ENCODE measurements around the gene PTPRD. TPM values are rescaled to one million over a fixed set of nuclear protein-coding genes. Genes with fewer than 3 reads are reported as not detected.
A peak's percentile ranks its signal among the peaks of the same experiment; 100 is the strongest.
"Not testable (repeated sequence)": the region's sequence is repeated elsewhere in the genome, so short reads cannot be mapped to it uniquely, and the experiment has no call there.

Gene PTPRD
- total RNA-seq, 1 donor from 2014 or later, result 139 TPM

GRCh38 chr9:9437641-9438040 lies 1175.2 kb downstream of the PTPRD start:
- Mint-ChIP-seq H3K4me1 (peaks cover 13% of the 10 kb centered on the region), H3K9me3 (peaks cover 11% of the 10 kb centered on the region), H3K27ac (ENCODE audit: unreplicated experiment) (peak overlapping the region; percentile 65), H3K36me3 (ENCODE audit: low read depth) (no peaks in the 10 kb centered on the region), H3K27me3 (ENCODE audit: low read depth) (no peaks in the 10 kb centered on the region), H3K4me3 (no peak overlapping the region)
- no peak for DNase-seq (ENCODE audit: low read depth, low spot score)
- TF ChIP-seq CTCF (conservative IDR thresholded peaks at IDR 0.05), result no peak

GRCh38 chr9:9426454-9426853 lies 1186.3 kb downstream of the PTPRD start:
- not testable (repeated sequence) for H3K36me3 Mint-ChIP-seq (ENCODE audit: low read depth); H3K9me3 Mint-ChIP-seq; DNase-seq (ENCODE audit: low read depth, low spot score); H3K4me1 Mint-ChIP-seq; H3K27ac Mint-ChIP-seq (ENCODE audit: unreplicated experiment); H3K27me3 Mint-ChIP-seq (ENCODE audit: low read depth); H3K4me3 Mint-ChIP-seq

- H3K4me3 Mint-ChIP-seq, result no peak overlapping the region
- no peak for TF ChIP-seq CTCF (conservative IDR thresholded peaks at IDR 0.05)
- peak overlapping the region; percentile 44 for H3K27ac Mint-ChIP-seq (ENCODE audit: unreplicated experiment)
- H3K4me1 Mint-ChIP-seq, result no peaks in the 10 kb centered on the region
- H3K9me3 Mint-ChIP-seq, result no peaks in the 10 kb centered on the region
- H3K36me3 Mint-ChIP-seq (ENCODE audit: low read depth), result no peaks in the 10 kb centered on the region
- DNase-seq (ENCODE audit: low read depth, low spot score), result no peak
- no peaks in the 10 kb centered on the region for H3K27me3 Mint-ChIP-seq (ENCODE audit: low read depth)
These were observed 1200.6 kb downstream of the PTPRD start for GRCh38 chr9:9412241-9412640.

GRCh38 chr9:9410736-9411135 lies 1202.1 kb downstream of the PTPRD start:
- Mint-ChIP-seq H3K36me3 (ENCODE audit: low read depth) (no peaks in the 10 kb centered on the region), H3K4me3 (no peak overlapping the region), H3K27ac (ENCODE audit: unreplicated experiment) (no peak overlapping the region), H3K4me1 (no peaks in the 10 kb centered on the region), H3K27me3 (ENCODE audit: low read depth) (no peaks in the 10 kb centered on the region), H3K9me3 (no peaks in the 10 kb centered on the region)
- no peak for TF ChIP-seq CTCF (conservative IDR thresholded peaks at IDR 0.05)
- DNase-seq (ENCODE audit: low read depth, low spot score), result no peak

- H3K9me3 Mint-ChIP-seq, result no peaks in the 10 kb centered on the region
- H3K27ac Mint-ChIP-seq (ENCODE audit: unreplicated experiment), result no peak overlapping the region
- no peak overlapping the region for H3K4me3 Mint-ChIP-seq
- H3K27me3 Mint-ChIP-seq (ENCODE audit: low read depth), result no peaks in the 10 kb centered on the region
- peaks cover 6% of the 10 kb centered on the region for H3K4me1 Mint-ChIP-seq
- no peak for DNase-seq (ENCODE audit: low read depth, low spot score)
- H3K36me3 Mint-ChIP-seq (ENCODE audit: low read depth), result no peaks in the 10 kb centered on the region
- TF ChIP-seq CTCF (conservative IDR thresholded peaks at IDR 0.05), result no peak
These were observed 1212.8 kb downstream of the PTPRD start for GRCh38 chr9:9399982-9400381.

- peaks cover 6% of the 10 kb centered on the region for H3K4me1 Mint-ChIP-seq
- no peak overlapping the region for H3K27ac Mint-ChIP-seq (ENCODE audit: unreplicated experiment)
- no peak overlapping the region for H3K4me3 Mint-ChIP-seq
- H3K27me3 Mint-ChIP-seq (ENCODE audit: low read depth), result no peaks in the 10 kb centered on the region
- peaks cover 2% of the 10 kb centered on the region for H3K9me3 Mint-ChIP-seq
- no peaks in the 10 kb centered on the region for H3K36me3 Mint-ChIP-seq (ENCODE audit: low read depth)
- no peak for TF ChIP-seq CTCF (conservative IDR thresholded peaks at IDR 0.05)
- DNase-seq (ENCODE audit: low read depth, low spot score), result no peak
These were observed 1216.3 kb downstream of the PTPRD start for GRCh38 chr9:9396518-9396917.

Data from neural crest cell (in vitro differentiated cells).